Cardiac fibroblast (primary cell): Measurements from ENCODE around the gene COL9A3.

Source experiments
- DNase-seq, 2 donors: peaks; one replicate each; pipeline versions ENCODE4 v3.0.0 to v3.0.0-alpha.2; 2010; ENCODE audit warnings: low read depth in 2 of 2
- H3K4me3 ChIP-seq, 2 donors: replicated peaks in 1 of 2; 1 replicate in 1 of 2; 2 replicates in 1 of 2; pipeline ENCODE4 v1.5.1; 2011; ENCODE audit warnings: low read depth in 2 of 2, low read length in 2 of 2, mild to moderate bottlenecking in 2 of 2, moderate library complexity in 1 of 2
- TF ChIP-seq, protein P1 (sequence below): IDR thresholded peaks from one replicate; pipeline ENCODE4 v1.5.1; 2011; ENCODE audit warnings: low read depth, mild to moderate bottlenecking, low read length, inconsistent platforms

Gene COL9A3

DNA sequence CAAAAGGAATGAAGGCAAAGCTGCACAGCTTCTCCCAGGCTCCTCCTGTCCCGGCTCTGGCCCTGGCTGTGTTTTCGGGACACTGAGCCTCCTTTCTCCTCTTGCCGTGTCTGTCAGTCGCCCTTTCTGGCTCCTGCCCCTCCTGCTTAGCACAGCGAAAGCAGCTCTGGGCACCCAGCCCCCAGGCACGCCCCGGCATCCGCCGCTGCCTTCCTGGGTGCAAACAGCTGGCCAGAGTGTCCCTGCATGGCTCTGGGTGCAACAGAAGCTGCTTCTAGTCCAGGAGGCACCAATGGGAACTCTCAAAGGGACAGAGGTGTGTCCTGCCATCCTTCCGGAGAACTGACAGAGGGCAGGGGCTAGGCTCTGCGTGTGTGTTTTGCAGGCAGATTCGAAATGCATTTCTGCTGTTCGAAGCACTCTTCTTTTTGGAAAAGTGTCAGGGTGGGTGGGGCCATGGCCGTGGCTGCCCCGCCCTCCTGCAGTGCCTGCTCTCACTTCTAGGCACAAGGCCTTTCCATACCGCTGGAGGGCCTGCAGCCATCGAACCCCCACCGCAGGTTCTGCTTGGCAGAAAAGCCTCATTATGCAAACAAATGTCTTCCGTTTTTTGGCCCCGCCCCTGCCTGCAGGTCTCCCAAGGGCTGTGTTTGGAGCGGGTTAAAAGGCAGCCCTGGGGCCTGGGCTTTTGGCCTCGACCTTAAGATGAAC lies 15.5 kb downstream of the COL9A3 start:
- DNase-seq, result no peak
- TF ChIP-seq, protein P1, sequence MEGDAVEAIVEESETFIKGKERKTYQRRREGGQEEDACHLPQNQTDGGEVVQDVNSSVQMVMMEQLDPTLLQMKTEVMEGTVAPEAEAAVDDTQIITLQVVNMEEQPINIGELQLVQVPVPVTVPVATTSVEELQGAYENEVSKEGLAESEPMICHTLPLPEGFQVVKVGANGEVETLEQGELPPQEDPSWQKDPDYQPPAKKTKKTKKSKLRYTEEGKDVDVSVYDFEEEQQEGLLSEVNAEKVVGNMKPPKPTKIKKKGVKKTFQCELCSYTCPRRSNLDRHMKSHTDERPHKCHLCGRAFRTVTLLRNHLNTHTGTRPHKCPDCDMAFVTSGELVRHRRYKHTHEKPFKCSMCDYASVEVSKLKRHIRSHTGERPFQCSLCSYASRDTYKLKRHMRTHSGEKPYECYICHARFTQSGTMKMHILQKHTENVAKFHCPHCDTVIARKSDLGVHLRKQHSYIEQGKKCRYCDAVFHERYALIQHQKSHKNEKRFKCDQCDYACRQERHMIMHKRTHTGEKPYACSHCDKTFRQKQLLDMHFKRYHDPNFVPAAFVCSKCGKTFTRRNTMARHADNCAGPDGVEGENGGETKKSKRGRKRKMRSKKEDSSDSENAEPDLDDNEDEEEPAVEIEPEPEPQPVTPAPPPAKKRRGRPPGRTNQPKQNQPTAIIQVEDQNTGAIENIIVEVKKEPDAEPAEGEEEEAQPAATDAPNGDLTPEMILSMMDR, result no peak
- no peak overlapping the region for H3K4me3 ChIP-seq

DNA sequence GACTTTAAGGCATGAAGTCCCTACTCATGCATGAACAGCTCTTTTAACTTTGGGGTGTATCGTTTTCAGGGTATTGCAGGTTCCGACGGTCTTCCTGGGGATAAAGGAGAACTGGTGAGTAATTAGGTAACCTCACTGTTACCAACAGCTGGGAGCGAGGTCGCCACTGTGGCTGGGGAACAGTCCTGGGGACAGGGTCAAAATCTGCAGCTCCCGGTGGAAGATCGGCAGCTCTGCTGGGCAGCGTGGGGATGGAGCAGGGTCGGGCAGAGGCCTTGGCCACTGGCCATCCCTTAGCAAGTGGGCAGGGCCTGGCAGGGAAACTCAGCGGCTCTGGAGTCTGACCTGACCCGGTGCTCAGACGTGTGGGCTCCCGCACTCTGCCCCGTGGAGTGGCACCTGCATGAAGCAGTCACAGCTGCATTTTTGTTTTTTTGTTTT lies 16.1 kb downstream of the COL9A3 start:
- DNase-seq, result no peak
- TF ChIP-seq, protein P1, result no peak
- no peak overlapping the region for H3K4me3 ChIP-seq

GRCh38 chr20:62834967-62835730 lies 18.3 kb downstream of the COL9A3 start:
- DNase-seq, result no peak
- H3K4me3 ChIP-seq, result no peak overlapping the region
- TF ChIP-seq, protein P1, result no peak

- TF ChIP-seq, protein P1, result no peak
- DNase-seq, result no peak
These were observed 19.3 kb downstream of the COL9A3 start for GRCh38 chr20:62835931-62836861.

DNA sequence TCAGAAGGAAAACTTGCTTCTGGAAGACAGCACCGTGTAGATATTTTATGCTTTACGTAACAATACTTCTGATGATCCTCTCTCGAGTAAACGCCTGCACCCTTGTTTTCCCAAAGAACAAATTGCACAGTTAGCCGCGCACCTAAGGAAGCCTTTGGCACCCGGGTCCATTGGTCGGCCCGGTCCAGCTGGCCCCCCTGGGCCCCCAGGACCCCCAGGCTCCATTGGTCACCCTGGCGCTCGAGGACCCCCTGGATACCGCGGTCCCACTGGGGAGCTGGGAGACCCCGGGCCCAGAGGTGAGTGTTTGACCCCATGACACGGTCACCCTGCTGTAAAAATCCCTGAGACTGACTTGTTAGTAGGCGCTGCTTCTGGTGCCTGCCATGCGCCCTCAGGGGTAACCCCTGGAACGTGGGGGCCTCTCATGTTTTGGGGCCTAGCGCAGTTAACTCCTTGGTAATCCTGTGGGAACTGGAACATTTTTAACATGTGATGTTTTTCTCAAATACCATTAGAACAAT lies 20.2 kb downstream of the COL9A3 start:
- no peak for DNase-seq
- no peak overlapping the region for H3K4me3 ChIP-seq
- TF ChIP-seq, protein P1, result no peak

More at GRCh38 chr20:62835931-62836861, 19.3 kb downstream of the COL9A3 start:
- no peak overlapping the region for H3K4me3 ChIP-seq

- TF ChIP-seq, protein P1, result no peak
- H3K4me3 ChIP-seq, result no peak overlapping the region
- no peak for DNase-seq
These were observed 20.9 kb downstream of the COL9A3 start for GRCh38 chr20:62837790-62838127.
